Measurements from ENCODE around the gene HIVEP1.

HIVEP1 gene

DNA sequence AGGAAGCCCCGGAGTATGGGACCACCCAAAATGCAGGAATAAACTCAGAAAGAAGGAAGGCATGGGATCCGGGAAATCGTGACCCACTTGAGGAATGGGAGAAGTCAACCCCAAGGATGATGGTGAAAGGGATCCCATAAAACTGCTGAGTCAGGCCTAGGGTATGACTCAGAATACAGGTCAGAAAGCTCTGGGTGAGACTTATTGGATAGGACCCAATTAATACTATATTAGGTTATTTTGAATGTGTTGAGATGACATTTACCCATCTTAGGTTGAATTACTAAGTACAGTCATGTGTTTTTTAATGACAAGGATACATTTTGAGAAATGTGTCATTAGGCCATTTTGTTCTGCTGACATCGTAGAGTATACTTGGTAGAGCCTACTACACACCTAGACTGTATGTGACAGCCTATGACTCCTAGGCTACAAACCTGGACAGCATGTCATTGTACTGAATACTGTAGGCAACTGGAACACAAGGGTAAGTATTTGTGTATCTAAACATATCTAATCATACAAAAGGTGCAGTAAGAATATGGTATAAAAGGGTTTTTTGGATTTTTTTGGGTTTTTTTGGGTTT, 17.1 kb upstream of the HIVEP1 start:
- no peak for DNase-seq

DNA sequence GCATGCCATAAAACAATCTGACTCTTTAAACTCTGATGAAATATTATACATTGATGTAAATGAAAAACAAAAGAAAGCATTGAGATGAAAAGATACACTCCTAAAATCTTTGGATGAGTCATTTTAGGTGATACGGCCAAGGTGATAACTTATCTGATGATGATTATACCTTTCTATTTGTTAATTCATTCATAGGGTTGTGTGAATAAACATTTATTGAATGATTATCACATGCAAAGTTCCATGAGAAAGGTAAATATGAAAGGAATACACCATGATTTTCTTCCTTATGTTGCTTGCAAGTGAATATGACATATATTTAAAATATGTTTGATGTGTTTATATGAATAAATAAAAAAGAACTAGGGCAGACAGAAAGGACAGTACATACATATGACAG, 15.4 kb upstream of the HIVEP1 start:
- DNase-seq = no peak

DNA sequence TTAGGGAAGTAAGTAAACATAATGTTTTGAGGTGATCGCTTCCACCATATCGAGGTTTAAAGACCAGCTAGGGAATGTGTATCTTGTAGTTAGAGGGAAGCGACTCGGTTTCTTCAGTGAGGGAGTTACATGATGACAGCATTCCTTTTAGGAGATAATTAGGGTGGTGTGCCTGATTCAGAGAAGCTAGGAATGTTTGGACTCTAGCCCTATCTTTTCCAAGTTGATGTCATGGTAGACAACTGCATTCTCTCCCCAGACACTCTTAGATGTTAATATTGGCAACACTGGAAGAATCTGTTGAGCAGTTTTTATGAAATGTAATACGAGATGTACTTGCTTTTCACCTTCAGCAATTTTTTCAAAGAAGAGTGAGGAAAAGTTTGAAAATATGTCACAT, 12.9 kb upstream of the HIVEP1 start:
- no peak for DNase-seq

DNA sequence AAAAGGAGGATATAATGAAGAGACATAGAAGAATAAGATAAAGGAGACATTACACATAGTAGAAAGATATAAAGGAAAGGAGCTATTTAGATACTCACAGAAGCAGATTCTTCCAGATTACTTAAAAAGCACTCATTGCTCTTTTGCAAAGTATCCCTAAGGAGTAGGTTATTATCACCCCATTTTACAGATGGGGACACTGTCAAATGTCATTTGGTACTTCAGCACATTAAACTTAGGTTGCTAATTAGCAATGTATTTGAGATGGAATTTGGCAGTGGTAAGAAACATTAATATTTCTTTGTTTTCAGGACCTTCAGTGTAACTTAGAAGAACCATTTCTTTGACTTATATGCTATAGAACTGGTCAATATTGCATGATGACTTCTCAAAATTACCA, 11.9 kb upstream of the HIVEP1 start:
- no peak for DNase-seq

DNA sequence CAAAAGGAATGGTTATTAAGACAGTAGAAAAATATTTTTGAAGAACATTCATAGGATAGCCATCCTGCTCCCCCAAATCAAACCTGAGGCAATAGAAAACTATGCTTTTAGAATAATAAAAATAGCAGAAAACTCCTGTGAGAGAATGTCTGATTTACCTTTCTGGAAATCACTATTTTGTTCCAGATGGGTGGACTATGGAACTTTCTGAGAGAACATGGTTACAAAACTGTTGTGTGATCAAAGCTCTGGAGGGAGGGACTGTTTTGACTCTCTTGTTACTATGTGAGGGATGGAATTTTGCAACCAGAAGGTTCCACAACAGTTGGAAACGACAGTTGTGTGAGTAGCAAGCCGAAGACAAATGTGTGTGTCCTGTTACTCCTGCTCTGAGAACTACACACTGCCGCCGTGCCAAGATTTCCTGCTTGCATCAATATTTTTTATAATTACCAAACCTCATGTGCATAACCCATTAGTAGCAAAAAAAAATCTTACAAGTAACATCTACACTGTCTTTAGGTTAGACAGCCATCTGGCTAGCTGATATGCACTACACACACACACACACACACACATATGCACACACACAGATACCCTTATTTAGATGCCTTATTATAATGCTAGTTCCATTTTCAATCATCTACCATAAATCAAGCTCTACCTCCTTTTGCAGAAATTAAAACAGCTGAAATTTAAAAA, 11.0 kb upstream of the HIVEP1 start:
- DNase-seq = no peak

DNA sequence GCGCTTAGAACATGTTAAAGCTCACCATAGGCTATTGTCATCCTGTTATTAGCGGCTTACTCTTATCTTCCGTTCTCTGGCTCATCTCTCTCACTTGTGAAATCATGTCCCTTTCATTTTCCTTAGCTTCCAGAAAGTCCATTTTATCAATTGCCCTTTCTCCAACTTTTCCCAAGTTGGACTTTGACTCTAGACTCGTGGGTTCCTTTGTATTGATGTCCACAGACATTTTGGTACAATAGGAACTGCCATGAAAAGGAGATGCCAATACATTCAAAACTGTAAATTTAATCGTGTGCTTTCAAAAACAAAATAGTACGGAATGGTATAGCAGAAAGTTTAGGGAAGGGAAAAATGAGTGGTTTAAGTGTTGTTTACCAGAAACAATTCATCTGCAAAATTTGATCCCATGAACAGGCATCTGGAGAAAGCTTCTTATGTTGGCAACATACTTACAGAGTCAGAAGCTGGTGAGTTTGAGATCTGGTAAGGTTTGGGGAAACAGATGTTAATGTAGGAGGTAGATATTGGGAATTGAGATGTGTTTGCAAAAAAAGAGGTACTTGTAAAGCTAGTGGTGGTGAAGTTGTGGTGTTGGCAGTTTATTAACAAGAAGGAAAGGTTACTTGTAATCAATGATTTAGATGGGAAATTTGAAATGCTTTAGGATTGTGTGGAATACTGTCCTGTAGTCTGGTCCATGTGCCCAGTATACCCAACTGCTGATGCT, 10.2 kb upstream of the HIVEP1 start:
- DNase-seq = no peak

DNA sequence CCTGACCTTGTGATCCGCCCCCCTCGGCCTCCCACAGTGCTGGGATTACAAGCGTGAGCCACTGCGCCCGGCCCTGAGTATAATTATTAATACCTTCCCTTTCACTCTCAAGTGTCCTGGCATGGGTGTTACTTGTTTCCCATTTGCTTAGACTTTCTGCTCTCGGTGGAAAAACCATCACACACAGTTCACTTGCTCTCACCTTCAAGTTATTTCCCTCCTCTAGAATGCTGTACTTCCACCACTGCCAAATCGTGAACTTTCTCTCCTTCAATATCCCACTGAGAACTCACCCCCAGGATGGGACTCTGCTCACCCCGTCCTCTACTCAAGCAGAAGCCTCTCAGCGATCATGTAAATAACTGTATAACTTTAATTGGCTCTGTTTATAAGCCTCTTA, 4.6 kb upstream of the HIVEP1 start:
- no peak for DNase-seq

DNA sequence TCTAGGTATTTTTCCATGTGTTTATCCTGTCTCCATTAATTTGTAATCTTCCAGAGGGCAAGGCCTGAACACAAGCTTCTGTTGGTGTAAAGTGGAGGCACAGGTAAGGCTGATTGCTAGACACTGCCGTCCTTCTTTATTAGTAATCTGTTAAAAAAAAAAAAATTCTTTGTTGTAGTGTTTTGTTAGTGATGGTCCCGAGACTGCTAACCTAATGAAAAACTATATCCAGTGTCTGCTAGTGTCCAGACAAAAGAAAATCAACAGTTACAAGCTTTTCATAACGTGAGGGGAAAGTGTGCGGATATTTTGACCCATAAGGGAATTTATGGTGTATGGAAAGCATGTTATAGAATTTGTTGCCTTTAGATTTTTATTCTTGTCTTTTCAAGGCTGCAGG, 4.2 kb upstream of the HIVEP1 start:
- no peak for DNase-seq

DNA sequence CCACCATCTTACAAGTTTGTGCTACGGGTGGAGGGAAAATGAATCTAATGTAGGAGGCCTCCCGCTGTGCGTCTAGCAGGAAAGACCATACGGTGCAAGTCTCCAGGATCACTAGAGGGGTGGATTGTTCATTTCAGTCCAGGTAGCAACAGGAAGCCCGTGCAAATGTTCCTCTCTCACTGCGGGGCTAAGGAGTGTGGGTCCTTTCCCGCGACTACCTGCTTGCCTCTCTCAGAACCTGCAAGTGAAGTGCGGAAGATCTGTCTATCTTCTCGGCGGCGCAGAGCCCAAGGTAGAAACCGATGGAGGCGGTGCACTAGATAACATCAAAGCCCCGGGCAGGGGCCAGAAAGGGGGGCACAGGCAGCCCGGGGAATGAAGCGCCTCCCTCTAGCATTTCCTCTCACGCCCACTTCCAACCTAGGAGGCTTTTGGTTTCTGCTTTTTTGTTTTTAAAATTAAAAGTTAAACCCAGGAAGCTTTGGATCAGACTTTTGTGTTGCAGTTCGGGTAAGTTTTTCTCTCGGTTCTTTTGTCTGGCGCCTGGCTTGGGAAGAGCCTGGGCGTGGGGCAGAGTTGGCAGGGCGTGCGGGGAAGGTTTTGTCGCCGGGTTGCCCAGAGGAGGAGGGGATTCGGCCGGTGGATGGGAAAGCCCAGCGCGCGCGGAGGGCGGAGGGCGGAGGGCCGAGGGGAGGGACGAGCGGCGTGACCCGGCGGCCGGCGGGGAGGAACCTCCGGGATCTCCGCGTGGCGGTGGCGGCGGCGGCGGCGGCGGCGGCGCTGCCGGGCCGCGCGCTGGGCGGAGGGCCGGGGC, 3.5 kb upstream of the HIVEP1 start:
- DNase-seq = peak; percentile 49 to 59

DNA sequence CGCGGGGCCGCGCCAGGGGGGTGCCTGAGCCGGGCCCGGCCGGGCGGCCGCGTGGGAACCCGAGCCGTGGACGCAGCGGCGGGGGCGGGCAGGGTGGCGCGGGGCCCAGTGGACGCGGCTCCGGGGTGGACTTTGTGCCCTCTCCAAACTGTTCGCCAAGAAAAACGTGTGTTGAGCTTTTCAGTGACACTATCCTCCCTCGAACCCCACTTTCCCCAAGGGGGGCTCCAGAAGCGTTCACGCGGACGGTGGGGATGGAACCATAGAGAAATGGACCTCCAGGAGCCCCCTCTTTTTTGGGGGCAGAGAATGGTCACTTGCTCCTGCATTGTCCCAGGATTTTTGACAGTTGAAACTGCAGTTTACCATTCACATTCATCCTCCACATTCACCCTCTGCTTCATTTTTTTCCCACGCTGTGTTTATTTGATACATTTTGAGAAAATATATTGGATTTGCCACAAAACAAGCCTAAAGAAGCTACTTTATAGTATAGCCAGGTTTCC, 2.9 kb upstream of the HIVEP1 start:
- DNase-seq = no peak

DNA sequence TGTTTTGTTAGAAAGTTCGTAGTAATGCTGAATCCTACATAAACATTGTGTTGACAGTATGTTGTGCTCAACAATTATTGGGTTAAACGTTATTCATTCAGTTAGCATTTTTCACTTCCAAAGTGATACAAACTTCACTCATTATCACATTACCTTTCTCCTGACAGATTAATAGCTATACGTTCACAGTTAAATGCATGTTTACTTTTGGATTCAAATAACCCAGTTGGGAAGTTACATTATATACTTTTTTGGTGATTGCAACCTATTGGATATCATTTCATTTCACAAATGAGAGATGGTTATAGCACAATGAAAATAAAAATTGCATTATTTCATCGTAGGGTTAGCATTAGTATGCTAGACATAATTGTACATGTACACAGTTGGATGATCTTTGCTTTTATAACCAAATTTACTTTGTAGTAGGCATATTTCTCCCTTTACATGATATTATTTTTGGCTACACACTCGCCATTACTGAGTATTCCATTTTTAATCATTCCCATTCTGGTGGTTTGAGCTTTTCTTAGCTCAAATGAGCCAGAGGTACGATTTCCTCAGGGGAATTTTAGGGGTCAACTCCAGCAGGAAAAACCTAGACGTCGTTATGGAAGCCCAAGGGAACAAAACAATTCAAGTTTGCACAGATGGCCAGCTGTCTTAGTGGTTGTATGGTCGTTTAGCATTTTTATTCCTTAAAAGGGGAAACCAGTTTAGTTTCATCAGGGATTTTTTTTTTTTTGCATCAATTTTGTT, 2.1 kb upstream of the HIVEP1 start:
- DNase-seq = peak in 1 of 2 experiments; percentile 4

DNA sequence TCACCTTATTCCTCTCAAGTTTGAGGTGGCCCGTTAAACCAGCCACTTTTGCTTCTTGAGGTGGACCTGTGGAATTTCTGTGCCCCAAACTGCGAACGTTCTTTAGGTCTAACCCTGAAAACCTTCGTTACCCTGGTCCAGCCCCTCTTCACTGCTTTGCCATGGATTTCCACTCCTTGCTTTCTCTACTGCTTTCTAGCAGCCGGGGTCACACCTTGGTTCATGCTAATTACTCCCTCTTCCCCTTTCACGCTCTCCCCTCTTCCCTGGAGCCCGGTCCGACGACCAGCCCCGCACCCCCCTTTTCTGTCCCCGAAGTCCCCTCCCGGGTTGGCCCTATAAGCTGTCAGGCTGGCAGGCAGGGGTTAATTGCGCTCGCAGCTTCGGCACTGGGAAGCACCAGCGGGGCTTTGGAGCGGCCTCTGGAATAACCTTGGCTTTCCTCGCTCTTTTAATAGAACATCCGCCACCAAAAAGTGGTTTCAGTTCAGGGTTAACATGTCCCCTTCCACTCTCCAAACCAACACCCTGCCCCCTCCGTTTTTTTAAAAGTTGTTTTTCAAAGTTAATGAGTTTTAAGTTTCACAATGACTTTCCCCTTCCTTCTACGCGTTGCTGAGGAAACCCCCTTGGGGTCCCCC, 1.4 kb upstream of the HIVEP1 start:
- peak; percentile 62 to 66 for DNase-seq

DNA sequence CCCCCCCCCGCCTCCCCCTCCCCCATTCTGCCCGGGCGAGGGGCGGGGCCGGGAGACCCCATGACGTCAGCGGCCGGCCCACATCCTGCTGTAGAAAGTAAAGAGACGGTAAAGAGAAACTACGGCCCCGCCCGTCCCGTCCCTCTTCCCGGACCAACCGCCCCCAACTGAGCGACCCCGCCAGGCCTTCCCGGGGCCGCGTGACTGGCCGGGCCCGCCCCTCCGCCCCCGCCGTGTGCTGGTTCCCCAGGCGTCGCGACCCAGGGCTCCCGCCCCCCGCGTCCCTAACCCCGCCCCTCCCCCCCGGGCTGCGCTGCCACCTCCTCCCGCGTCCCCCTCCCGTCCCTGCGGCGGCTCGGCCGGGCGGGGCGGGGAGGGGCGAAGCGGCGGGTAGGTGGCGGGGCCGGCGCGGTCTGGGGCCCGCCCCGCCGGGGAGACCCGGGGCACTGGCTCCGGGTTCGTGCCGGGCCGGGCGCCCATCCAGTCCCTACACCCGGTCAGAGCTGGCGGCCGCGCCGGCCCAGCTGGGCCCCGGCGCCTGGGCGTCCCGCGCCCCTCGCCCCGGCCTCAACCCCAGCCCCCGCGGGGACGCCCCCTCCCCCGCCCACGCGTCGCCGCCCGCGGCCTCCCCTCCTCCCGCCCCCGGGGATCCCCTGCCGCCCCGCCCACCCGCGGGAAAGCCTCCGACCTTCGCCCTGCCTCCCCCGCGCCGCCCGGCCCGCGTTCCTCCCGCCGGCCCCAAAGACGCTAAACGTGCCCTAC, 655 bp upstream of the HIVEP1 start:
- peak; percentile 88 for DNase-seq

DNA sequence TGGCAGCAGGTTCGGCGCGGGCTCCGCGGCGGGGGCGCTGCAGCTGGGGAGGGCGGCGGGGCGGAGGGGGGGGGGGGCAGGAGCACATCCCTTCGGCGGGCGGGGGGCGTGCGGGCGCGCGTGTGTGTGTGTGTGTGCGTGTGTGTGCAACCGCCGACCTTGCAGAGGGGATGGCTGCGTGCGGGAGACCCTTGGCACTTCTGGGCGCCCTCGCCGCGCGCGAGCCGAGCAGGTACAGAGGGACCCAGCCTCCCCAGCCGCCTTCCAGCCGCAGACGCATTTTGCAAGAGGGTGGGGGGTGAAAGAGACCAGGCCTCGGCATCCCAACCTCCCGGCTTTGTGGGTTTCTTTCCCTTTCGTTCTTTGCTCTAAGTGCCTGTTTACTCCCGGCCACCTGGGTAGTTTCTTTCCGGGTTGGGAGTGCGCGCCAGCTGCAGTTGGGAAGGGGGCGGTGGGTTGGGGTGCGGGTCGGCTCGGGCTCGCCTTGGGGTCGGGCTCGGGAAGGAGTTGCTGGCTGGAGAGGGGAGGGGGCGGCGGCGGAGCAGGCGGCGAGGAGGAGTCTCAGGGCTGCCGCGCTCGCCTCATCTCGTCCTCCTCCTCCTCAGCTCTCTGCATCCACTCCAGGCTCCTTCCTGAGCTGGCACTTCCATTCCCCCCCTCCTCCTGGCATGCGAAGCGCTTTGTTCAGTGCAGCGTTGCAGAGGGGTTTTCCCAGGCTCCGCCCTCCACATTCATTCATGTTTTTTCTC, 620 bp downstream of the HIVEP1 start:
- DNase-seq = peak; percentile 52 to 67

DNA sequence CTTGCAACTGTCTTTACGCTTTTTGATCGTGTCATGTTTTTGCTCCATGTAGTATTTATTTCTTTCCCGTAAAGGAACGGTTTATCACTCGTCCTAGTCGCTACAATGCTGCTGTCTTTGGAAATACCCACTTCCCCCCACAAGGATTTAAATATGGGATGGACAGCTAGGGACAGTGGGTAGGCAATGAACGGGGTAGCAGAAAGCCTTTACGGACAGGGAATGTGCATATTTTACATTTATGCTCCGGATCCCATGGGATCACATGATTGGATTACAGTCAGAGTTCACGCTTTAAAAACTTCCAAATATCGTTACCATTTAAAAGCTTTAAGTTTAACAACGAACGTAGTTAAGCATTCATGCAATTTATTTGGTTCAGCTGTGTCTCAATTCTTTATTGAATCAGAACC, 1.2 kb downstream of the HIVEP1 start:
- DNase-seq = no peak

DNA sequence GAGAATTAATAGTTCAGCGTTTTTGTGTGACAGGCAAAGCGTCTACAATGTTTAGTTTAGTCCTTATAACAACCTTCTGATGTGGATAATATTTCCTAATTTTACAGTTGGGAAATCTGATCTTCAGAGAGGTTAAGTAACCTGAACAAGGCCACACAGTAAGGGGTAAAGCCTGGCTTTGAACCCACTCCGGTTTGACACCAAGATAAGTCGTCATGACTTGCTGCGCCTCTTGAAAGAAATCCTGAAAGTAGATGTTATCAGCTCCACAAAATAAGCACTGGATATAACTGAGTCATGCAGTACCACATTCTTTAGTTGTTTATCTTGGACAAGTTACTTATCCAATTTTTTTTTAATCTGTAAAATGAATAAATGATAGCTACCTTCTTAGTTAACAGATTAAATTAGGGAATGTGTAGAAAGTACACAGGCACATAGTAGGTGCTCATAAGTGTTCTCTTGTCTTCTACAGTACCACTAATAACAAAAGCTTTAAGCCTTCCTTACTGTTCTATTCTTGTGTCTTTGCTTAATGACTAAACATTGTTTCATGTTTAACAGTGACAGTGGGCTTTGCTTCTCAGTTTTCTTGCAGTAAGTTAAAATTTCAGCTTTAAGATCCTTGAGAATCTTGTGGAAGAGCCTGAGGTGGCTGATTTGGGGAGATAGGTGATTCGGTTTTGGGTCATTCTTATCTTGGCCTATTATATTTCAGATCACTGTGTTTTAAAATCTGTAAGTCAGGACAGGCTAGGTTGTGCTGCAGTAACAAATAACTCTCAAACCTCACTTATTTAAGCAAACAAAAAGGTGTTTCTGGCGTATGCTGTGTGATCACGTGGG, 2.1 kb downstream of the HIVEP1 start:
- DNase-seq = no peak

DNA sequence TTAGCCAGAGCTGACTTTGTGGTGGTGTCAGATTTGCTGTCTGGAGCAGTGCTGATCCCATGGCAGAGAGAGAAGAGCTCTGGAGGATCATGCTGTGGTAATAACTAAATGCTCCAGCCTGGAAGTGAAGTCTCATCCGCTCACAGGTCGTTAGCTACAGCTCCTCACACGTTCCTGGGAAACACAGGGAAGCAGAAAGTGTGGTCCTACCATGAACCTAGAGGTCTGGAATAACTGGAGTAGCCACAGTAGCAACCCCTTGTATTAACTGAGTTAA, 2.7 kb downstream of the HIVEP1 start:
- DNase-seq = no peak

DNA sequence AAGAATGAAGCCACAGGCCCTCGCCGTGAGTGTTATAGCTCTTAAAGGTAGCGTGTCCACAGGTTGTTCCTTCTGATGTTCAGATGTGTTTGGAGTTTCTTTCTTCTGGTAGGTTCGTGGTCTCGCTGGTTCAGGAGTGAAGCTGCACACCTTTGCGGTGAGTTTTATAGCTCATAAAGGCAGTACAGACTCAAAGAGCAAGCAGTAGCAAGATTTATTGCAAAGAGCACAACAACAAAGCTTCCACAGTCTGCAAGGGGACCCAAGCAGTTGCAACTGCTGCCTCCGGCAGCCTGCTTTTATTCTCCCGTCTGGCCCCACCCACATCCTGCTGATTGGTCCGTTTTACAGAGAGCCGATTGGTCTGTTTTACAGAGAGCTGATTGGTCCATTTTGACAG, 5.2 kb downstream of the HIVEP1 start:
- DNase-seq = no peak

DNA sequence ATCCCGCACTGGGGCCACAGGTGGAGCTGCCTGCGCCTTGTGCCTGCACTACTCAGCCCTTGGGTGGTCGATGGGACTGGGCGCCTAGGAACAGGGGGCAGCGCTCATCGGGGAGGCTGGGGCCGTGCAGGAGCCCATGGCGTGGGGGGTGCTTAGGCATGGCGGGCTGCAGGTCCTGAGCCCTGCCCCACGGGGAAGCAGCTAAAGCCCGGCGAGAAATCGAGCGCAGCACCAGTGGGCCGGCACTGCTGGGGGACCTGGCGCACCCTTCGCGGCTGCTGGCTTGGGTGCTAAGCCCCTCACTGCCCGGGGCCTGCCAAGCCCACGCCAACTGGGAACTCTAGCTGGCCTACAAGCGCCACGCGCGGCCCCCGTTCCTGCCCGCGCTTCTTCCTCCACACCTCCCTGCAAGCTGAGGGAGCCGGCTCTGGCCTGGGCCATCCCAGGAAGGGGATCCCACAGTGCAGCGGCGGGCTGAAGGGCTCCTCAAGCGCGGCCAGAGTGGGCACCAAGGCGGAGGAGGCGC, 5.8 kb downstream of the HIVEP1 start:
- no peak for DNase-seq

Measured in SHP77 (cell line).